ENCODE results near the gene DDB1. TPM values are rescaled to one million over a fixed set of nuclear protein-coding genes. Genes with fewer than 3 reads are reported as not detected.

DDB1 gene
- total and polyA plus RNA-seq, 12 donors: 165 to 885 (median 592) TPM

GRCh38 chr11:61278001-61278470 is 54.9 kb downstream of the DDB1 start:
- H3K27ac ChIP-seq: no peak overlapping the region
- WGBS, 4 donors: 74 to 84% (median 79%) methylated on average over 10 of the region's 10 CpGs
- H3K4me3 ChIP-seq: no peak overlapping the region
- DNase-seq: no peak
- no peaks in the 10 kb centered on the region for H3K4me1 ChIP-seq (replicated peaks in 1 of 2)
- intact Hi-C loops (cut with DNase I): no loop called here
- no peaks in the 10 kb centered on the region for H3K9me3 ChIP-seq (replicated peaks in 1 of 3)
- TF ChIP-seq POLR2A (IDR thresholded peaks at IDR 0.05) (no peak), CTCF (IDR thresholded peaks at IDR 0.05) (no peak)
- no peaks in the 10 kb centered on the region for H3K27me3 ChIP-seq
- no peaks in the 10 kb centered on the region for H3K36me3 ChIP-seq (replicated peaks in 1 of 2)

- no peak for DNase-seq
- no peaks in the 10 kb centered on the region for H3K36me3 ChIP-seq (replicated peaks in 1 of 2)
- 89 to 93% (median 91%) methylated on average over 13 to 14 of the region's 14 CpGs for WGBS, 4 donors
- no peak overlapping the region for H3K27ac ChIP-seq
- no peaks in the 10 kb centered on the region for H3K9me3 ChIP-seq (replicated peaks in 1 of 3)
- no peak overlapping the region for H3K4me3 ChIP-seq
- H3K27me3 ChIP-seq: no peaks in the 10 kb centered on the region
- intact Hi-C loops (cut with DNase I): no loop called here
- TF ChIP-seq CTCF (IDR thresholded peaks at IDR 0.05): no peak
- no peaks in the 10 kb centered on the region for H3K4me1 ChIP-seq (replicated peaks in 1 of 2)
Measured at GRCh38 chr11:61277186-61278000, 55.5 kb downstream of the DDB1 start.

GRCh38 chr11:61275191-61275590 is 57.7 kb downstream of the DDB1 start:
- no peaks in the 10 kb centered on the region for H3K27me3 ChIP-seq
- H3K27ac ChIP-seq: no peak overlapping the region
- no peak for DNase-seq
- 89 to 96% (median 93%) methylated on average over 4 of the region's 4 CpGs for WGBS, 4 donors
- H3K4me1 ChIP-seq (replicated peaks in 1 of 2): no peaks in the 10 kb centered on the region
- TF ChIP-seq POLR2A (IDR thresholded peaks at IDR 0.05) (no peak), CTCF (IDR thresholded peaks at IDR 0.05) (no peak)
- intact Hi-C loops (cut with DNase I): no loop called here
- no peaks in the 10 kb centered on the region for H3K9me3 ChIP-seq (replicated peaks in 1 of 3)
- H3K36me3 ChIP-seq (replicated peaks in 1 of 2): no peaks in the 10 kb centered on the region
- H3K4me3 ChIP-seq: no peak overlapping the region

- no peak for DNase-seq
- Histone ChIP-seq H3K9me3 (replicated peaks in 1 of 3) (no peaks in the 10 kb centered on the region), H3K4me1 (replicated peaks in 1 of 2) (no peaks in the 10 kb centered on the region), H3K4me3 (no peak overlapping the region), H3K27ac (no peak overlapping the region), H3K36me3 (replicated peaks in 1 of 2) (no peaks in the 10 kb centered on the region), H3K27me3 (no peaks in the 10 kb centered on the region)
- WGBS, 4 donors: 89 to 100% (median 94%) methylated on average over 4 of the region's 4 CpGs
- intact Hi-C loops (cut with DNase I): no loop called here
- TF ChIP-seq CTCF (IDR thresholded peaks at IDR 0.05) (no peak), POLR2A (IDR thresholded peaks at IDR 0.05) (no peak)
Measured at GRCh38 chr11:61274084-61274483, 58.8 kb downstream of the DDB1 start.

Data from adrenal gland (tissue), 12 donors.